Esophagus muscularis mucosa (tissue), 4 donors: ENCODE measurements around the gene TFAP2E. TPM values are rescaled to one million over a fixed set of nuclear protein-coding genes. Genes with fewer than 3 reads are reported as not detected.

Experiments used
- DNase-seq: peaks from one replicate; pipeline ENCODE4 v3.0.0-alpha.2; 2017; ENCODE audit errors: extremely low spot score
- H3K27ac ChIP-seq, 4 donors: fragments of 200-600 bp; sonication (generic); replicated peaks in 1 of 4; 1 replicate in 3 of 4; 2 replicates in 1 of 4; pipeline ENCODE4 v1.5.1; 2016 to 2019; ENCODE audit warnings: mild to moderate bottlenecking in 1 of 4
- H3K27me3 ChIP-seq, 4 donors: fragments of 200-600 bp; sonication (generic); one replicate each; pipeline versions ENCODE4 v1.5.1 to v1.6.0; 2016 to 2019
- H3K36me3 ChIP-seq, 4 donors: fragments of 200-600 bp; sonication (generic); one replicate each; pipeline ENCODE4 v1.5.1; 2016 to 2019
- H3K4me1 ChIP-seq, 4 donors: fragments of 200-600 bp; sonication (generic); one replicate each; pipeline ENCODE4 v1.5.1; 2016 to 2019
- H3K4me3 ChIP-seq, 4 donors: fragments of 200-600 bp; sonication (generic); 1 replicate in 2 of 4; 2 replicates in 2 of 4; pipeline ENCODE4 v1.5.1; 2016 to 2019; ENCODE audit warnings: mild to moderate bottlenecking in 4 of 4, moderate library complexity in 1 of 4
- H3K9me3 ChIP-seq, 4 donors: fragments of 200-600 bp; sonication (generic); 1 replicate in 3 of 4; 2 replicates in 1 of 4; pipeline ENCODE4 v1.5.1; 2016 to 2019
- EP300 ChIP-seq: sonication (generic); formaldehyde crosslinking; IDR thresholded peaks from one replicate; pipeline ENCODE4 v1.6.1; 2017; ENCODE audit warnings: antibody characterized with exemption
- POLR2A ChIP-seq: fragments of 450-650 bp; IDR thresholded peaks from one replicate; pipeline ENCODE4 v1.6.1; 2017; ENCODE audit warnings: antibody characterized with exemption, moderate library complexity, mild to moderate bottlenecking, low read depth
- POLR2AphosphoS5 ChIP-seq, 2 donors: sonication (generic); formaldehyde crosslinking; IDR thresholded peaks; one replicate each; pipeline ENCODE4 v1.6.1; 2017; ENCODE audit warnings: antibody characterized with exemption in 2 of 2
- WGBS: methylation state at CpG from one replicate; pipeline ENCODE4 v1.1.5; 2018; 5-methylcytosine and 5-hydroxymethylcytosine counted together
- intact Hi-C: fragments of 100-400 bp; cut with DNase I; formaldehyde crosslinking; loops from one replicate; pipeline ENCODE4 v1.15.1; 2023
- total RNA-seq, 4 donors: library from RNA; depleted of rRNA; stranded (reverse); fragments of >200 nt; gene quantifications; one replicate each; pipeline versions ENCODE4 v1.1.0 to v1.2.1, GENCODE V29; 2016
- TF ChIP-seq, protein P1 (sequence below), 3 experiments: fragments of 200-600 bp in 2 of 3; fragments of 450-650 bp in 1 of 3; sonication (generic) in 2 of 3; IDR thresholded peaks; one replicate each; pipeline ENCODE4 v1.5.1; 2017 to 2019; ENCODE audit warnings: antibody characterized with exemption in 3 of 3, mild to moderate bottlenecking in 2 of 3, moderate library complexity in 1 of 3

TFAP2E gene
- total RNA-seq, 4 donors from 2014 or later, result 0.33 to 0.71 (median 0.63) TPM; not detected in 1

DNA sequence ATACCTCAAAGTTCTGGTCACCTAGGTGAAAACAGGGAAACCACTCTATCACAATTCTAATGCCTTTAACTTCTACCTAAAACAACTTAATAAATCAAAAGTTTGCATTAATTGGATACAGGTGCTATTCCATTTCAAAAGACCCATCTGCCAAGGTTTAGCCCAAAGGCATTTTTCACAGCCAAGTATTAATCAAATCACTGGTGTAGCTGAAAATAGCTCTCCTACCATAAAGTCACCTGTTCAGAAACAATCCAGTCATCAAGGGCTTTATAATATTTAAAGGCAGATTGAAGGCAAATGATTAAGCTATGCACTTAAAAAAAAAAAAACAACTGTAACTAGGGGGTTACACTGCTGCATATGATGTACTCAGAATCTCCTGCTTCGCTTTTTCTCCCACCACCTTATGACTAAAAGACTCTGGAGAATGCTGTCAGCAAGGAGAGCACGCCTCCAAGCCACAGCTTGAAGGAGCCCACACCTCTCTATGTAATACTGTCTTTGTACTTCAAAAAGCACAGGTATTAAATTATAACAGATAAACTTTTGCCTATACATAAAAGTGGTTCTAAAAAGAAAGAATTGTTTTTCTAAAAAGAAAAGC, 36.5 kb upstream of the TFAP2E start:
- Histone ChIP-seq H3K4me1 (peaks cover 62 to 80% (median 78%) of the 10 kb centered on the region in 4 donors), H3K4me3 (no peak overlapping the region), H3K9me3 (no peaks in the 10 kb centered on the region), H3K27me3 (no peaks in the 10 kb centered on the region), H3K27ac (no peak overlapping the region), H3K36me3 (no peaks in the 10 kb centered on the region)
- 95% methylated on average over 2 of the region's 2 CpGs for WGBS
- DNase-seq, result no peak
- intact Hi-C loops, result no loop called here
- no peak for TF ChIP-seq POLR2A
- TF ChIP-seq, protein P1, sequence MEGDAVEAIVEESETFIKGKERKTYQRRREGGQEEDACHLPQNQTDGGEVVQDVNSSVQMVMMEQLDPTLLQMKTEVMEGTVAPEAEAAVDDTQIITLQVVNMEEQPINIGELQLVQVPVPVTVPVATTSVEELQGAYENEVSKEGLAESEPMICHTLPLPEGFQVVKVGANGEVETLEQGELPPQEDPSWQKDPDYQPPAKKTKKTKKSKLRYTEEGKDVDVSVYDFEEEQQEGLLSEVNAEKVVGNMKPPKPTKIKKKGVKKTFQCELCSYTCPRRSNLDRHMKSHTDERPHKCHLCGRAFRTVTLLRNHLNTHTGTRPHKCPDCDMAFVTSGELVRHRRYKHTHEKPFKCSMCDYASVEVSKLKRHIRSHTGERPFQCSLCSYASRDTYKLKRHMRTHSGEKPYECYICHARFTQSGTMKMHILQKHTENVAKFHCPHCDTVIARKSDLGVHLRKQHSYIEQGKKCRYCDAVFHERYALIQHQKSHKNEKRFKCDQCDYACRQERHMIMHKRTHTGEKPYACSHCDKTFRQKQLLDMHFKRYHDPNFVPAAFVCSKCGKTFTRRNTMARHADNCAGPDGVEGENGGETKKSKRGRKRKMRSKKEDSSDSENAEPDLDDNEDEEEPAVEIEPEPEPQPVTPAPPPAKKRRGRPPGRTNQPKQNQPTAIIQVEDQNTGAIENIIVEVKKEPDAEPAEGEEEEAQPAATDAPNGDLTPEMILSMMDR (IDR thresholded peaks at IDR 0.05), result no peak
- TF ChIP-seq EP300, result no peak
- TF ChIP-seq POLR2AphosphoS5 (IDR thresholded peaks at IDR 0.05), result no peak

- no peak for DNase-seq
- H3K4me1 ChIP-seq, result peaks cover 62 to 81% (median 76%) of the 10 kb centered on the region in 4 donors
- no peak overlapping the region for H3K4me3 ChIP-seq
- WGBS, result 100% methylated on average over 1 of the region's 1 CpG
- H3K9me3 ChIP-seq, result no peaks in the 10 kb centered on the region
- peak overlapping the region; percentile 14 to 69 (median 28) for H3K27ac ChIP-seq
- H3K36me3 ChIP-seq, result no peaks in the 10 kb centered on the region
- no peaks in the 10 kb centered on the region for H3K27me3 ChIP-seq
- intact Hi-C loops, result no loop called here
- TF ChIP-seq POLR2AphosphoS5 (IDR thresholded peaks at IDR 0.05) (no peak), EP300 (no peak), POLR2A (no peak)
- TF ChIP-seq, protein P1 (IDR thresholded peaks at IDR 0.05), result no peak
These were observed 35.3 kb upstream of the TFAP2E start for GRCh38 chr1:35537806-35538205.

DNA sequence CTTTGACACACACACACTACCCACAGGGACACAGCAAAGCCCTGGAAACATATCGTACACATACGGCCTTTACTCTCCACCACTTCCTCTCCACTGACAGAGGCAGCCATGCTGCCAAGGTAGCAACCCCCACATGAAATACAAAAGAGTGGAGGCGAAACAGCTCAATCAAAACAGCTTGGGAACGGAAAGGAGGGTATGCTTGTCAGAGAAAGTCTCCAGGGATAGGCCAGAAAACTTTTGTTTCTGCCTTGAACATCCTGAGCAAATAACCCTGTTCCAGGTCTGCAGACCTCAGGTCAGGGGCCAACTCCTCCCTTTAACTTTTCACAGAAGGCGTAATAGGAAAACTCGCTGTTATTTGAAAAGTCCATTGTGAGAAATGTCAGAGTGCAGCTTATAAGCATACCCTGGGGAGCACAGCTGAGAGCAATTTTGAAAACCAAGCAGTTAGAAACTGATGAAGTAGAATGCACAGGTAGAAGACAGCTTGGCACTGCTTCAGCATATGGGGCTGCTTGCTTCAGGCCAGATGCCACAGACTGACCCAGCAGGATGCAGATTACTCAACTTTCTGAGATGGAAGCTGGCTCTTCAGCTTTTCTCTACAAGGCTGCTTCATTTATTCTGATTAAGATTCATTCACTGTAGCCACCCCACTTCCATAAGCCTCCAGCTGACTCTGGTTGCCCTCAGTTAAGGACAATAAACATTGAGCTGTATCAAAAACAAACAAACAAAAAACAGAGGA, 33.9 kb upstream of the TFAP2E start:
- no peaks in the 10 kb centered on the region for H3K9me3 ChIP-seq
- intact Hi-C loops, result no loop called here
- no peaks in the 10 kb centered on the region for H3K27me3 ChIP-seq
- H3K36me3 ChIP-seq, result no peaks in the 10 kb centered on the region
- no peak overlapping the region for H3K4me3 ChIP-seq
- WGBS, result 49% methylated on average over 6 of the region's 6 CpGs
- peaks cover 48 to 67% (median 62%) of the 10 kb centered on the region in 4 donors for H3K4me1 ChIP-seq
- no peak for DNase-seq
- H3K27ac ChIP-seq, result peak overlapping the region; percentile 42 to 69 (median 58)
- TF ChIP-seq, protein P1 (IDR thresholded peaks at IDR 0.05), result no peak
- TF ChIP-seq POLR2A (no peak), EP300 (no peak), POLR2AphosphoS5 (IDR thresholded peaks at IDR 0.05) (no peak)

- no peaks in the 10 kb centered on the region for H3K36me3 ChIP-seq
- intact Hi-C loops, result no loop called here
- no peak for DNase-seq
- peak overlapping the region; percentile 42 to 69 (median 58) for H3K27ac ChIP-seq
- no peaks in the 10 kb centered on the region for H3K27me3 ChIP-seq
- 0% methylated on average over 1 of the region's 1 CpG for WGBS
- no peaks in the 10 kb centered on the region for H3K9me3 ChIP-seq
- TF ChIP-seq POLR2AphosphoS5 (IDR thresholded peaks at IDR 0.05) (no peak), POLR2A (no peak), EP300 (no peak)
- TF ChIP-seq, protein P1 (IDR thresholded peaks at IDR 0.05), result no peak
- peaks cover 48 to 70% (median 63%) of the 10 kb centered on the region in 4 donors for H3K4me1 ChIP-seq
- H3K4me3 ChIP-seq, result no peak overlapping the region
These were observed 33.3 kb upstream of the TFAP2E start for GRCh38 chr1:35539824-35540261.
